ENCODE results near the gene ATF1.
A peak's percentile ranks its signal among the peaks of the same experiment; 100 is the strongest.

The ATF1 gene

GRCh38 chr12:50763639-50764285 lies at the start of gene ATF1:
Gene ATF1, plus strand, starts transcription at chr12:50764101. Its CDS starts 16,045 bp downstream, at chr12:50780146.
- peak; percentile 89 for DNase-seq (ENCODE audit: low spot score)

- no peak for DNase-seq (ENCODE audit: low spot score)
These were observed 48.7 kb upstream of the ATF1 start for GRCh38 chr12:50715174-50715573.

- DNase-seq (ENCODE audit: low spot score), result no peak
These were observed 45.1 kb upstream of the ATF1 start for GRCh38 chr12:50718760-50719159.

- DNase-seq (ENCODE audit: low spot score), result no peak
These were observed 43.8 kb upstream of the ATF1 start for GRCh38 chr12:50720085-50720484.

DNA sequence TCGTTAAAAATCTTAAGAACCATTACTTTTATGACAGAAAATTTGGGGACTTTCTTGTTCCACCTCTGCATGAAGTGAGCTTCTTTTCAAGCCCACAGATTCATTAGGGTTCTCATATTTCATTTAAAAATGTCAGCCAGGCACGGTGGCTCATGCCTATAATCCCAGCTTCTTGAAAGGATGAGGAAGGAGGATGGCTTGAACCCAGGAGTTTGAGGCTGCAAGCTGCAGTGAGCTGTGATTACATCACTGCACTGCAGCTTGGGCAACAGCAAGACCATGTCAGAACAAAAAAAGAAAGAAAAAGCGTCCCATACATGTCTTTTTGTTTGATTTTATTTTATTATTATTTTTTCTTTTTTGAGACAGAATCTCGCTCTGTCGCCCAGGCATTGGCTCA lies 43.4 kb upstream of the ATF1 start:
- no peak for DNase-seq (ENCODE audit: low spot score)

DNA sequence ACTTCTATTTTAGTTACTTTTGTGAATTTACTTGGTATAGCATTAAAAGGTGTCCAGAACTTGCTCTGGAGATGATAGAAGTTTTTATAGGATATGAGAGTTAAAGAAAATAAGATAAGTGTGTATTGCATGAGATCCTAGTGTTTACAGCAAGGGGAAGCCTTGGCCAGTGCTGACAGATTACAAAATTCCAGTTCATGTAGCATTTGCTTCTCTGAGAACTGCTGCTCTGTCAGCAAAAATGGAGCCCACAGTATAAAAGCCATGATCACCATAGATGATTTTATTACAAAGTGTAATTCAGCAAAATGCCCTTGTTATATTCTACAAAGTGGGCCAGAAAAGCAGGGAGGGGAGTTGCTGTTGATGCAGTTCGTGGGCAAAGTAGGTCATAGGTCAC lies 40.0 kb upstream of the ATF1 start:
- no peak for DNase-seq (ENCODE audit: low spot score)

DNA sequence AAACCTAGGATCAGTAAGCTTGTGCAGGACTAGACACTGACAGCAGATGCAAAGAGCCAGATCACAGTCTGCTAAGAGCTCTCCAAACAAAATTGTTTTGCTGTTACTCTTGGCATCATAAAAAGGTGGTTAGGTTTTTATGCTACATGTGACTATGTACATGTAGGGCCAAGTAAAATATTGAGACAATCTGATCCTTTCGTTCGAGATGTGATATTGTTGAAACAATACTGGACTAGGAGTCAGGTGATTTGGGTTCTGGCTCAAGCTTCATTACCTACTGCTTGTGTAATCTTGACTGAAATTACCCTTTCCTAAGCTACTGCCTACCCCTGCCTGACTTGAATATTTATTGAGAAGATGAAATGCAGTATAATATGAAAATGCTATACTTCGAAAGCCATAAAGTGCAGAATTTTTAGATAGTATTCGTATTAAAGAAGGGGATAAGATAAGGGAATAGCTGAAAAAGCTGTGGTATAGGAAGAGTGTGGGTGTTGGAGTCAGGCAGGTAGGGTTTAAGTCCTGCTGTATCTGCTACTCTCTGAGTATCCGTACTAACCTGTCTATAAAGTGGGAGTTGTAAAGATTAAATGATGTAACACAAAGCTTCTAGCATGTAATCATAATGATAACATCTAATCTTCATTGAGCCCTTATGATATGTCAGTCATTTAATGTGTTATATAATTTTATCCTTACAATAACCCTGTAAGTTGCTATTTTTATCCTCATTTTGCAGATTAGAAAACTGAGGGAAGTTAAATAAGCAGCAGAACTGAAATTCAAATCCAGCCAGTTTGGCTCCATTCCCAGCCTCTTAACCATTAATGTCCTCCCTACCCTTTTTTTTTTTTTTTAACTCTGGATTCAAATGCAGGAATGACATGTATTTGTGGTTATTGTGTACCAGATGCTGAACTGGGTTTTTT lies 38.6 kb upstream of the ATF1 start:
- no peak for DNase-seq (ENCODE audit: low spot score)

- no peak for DNase-seq (ENCODE audit: low spot score)
These were observed 36.4 kb upstream of the ATF1 start for GRCh38 chr12:50727466-50727865.

GRCh38 chr12:50728417-50728816 lies 35.5 kb upstream of the ATF1 start:
- no peak for DNase-seq (ENCODE audit: low spot score)

GRCh38 chr12:50728841-50729240 lies 35.1 kb upstream of the ATF1 start:
- DNase-seq (ENCODE audit: low spot score), result no peak

- no peak for DNase-seq (ENCODE audit: low spot score)
These were observed 31.3 kb upstream of the ATF1 start for GRCh38 chr12:50732591-50732990.

DNA sequence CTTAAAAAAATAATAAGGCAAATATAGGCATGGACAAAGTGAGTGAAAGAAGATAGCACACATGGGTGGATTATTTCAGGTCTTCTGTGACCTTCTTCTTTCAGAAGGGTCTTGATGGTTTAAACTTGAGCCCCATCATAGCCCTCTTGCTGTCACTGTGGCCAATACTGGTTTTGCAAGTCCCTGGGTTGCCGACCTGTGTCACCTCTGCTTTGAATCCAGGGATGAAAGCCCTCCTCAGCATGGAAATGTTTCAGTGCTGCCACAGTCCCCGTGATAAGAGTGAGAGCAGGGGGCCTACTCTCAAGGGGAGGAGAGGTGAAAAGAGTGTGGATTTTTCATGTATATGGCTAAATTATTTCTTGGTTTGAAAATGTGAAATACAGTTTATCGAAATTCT lies 30.2 kb upstream of the ATF1 start:
- no peak for DNase-seq (ENCODE audit: low spot score)

- DNase-seq (ENCODE audit: low spot score), result peak; percentile 8
These were observed 29.3 kb upstream of the ATF1 start for GRCh38 chr12:50734409-50735263.

- DNase-seq (ENCODE audit: low spot score), result no peak
These were observed 24.3 kb upstream of the ATF1 start for GRCh38 chr12:50739611-50740010.

GRCh38 chr12:50740307-50740706 lies 23.6 kb upstream of the ATF1 start:
- DNase-seq (ENCODE audit: low spot score), result no peak

- DNase-seq (ENCODE audit: low spot score), result no peak
These were observed 21.1 kb upstream of the ATF1 start for GRCh38 chr12:50742776-50743175.

- no peak for DNase-seq (ENCODE audit: low spot score)
These were observed 18.0 kb upstream of the ATF1 start for GRCh38 chr12:50745861-50746260.

- no peak for DNase-seq (ENCODE audit: low spot score)
These were observed 17.5 kb upstream of the ATF1 start for GRCh38 chr12:50746431-50746830.

GRCh38 chr12:50747817-50748216 lies 16.1 kb upstream of the ATF1 start:
- no peak for DNase-seq (ENCODE audit: low spot score)

GRCh38 chr12:50749459-50749882 lies 14.4 kb upstream of the ATF1 start:
- DNase-seq (ENCODE audit: low spot score), result no peak

- no peak for DNase-seq (ENCODE audit: low spot score)
These were observed 13.5 kb upstream of the ATF1 start for GRCh38 chr12:50750366-50750765.

DNA sequence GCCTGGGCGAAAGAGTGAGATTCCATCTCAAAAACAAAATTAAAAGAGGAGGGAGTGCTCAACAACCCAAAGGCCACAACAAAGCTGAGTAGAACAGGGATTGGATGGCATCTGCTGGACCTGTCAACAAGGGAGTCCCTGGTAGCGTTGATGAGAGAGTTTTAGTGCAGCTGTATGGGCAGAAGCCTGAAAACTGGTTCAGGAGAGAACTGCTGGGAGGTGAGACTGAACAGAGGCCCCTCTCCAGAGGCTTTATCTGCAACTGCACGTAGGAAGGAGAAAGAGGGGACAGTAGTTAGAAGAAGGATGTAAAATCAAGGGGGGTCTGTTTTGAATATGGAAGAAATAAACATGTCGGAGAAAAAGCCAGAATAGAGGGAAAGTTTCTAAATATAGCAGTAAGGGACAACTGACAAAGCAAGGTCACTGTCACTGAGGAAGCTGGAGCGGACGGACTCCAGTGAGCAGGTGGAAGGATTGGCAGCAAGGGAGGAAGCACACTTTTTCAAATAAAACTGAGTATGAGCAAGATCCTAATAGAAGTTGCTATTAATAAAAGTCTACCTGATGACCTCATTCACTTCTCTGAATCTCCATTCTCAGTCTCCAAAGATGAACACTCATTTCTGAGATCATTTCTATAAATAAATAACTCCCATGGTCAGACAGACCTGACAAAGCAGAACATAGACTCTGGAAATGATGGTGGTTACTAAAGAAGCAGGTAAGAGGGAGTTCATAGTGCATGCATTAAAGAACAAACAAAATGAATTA lies 11.8 kb upstream of the ATF1 start:
- no peak for DNase-seq (ENCODE audit: low spot score)
